ENCODE results near the gene DNAH6. TPM values are rescaled to one million over a fixed set of nuclear protein-coding genes. Genes with fewer than 3 reads are reported as not detected.

DNAH6 gene
- total and polyA plus RNA-seq, 9 of the 15 experiments (the other 6 are each of a cell fraction or from before 2014, with no cell fraction given): 0.01 to 0.04 (median 0.01) TPM; not detected in 5

DNA sequence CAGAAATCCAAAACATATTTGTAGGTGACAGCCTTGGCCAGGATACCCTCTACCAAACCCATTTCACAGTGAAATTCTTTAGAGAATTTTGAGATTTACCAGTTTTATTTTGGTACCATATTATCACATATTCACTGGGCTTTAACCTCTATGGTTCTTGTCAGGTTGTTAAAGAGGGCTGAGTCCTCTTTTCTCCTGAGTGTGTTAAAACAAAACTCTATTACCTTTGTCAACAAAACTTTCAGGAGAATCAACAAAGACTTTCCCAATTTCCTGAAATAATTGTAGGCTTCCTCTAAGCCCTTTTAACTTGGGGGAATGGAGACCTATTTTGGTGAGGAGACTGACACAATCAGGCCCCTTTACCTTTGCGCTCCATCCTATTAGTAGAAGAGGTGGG lies 209.4 kb downstream of the DNAH6 start:
- FAIRE-seq (no peak), ATAC-seq (no peak), DNase-seq (ENCODE audit: extremely low read depth in 1 of 4, low spot score in 3 of 4) (no peak)
- no peak overlapping the region for H3K9ac ChIP-seq (ENCODE audit: insufficient read depth in 1 of 2, low read depth in 2 of 2, low read length in 2 of 2)
- ChIA-PET POLR2A (no interaction called here), CTCF (ENCODE audit: low intra/inter-chr PET ratio) (no interaction called here)
- no peak for TF ChIP-seq PTTG1 (tag; IDR thresholded peaks at IDR 0.05; ENCODE audit: low read depth)
- TF ChIP-seq, protein P1, sequence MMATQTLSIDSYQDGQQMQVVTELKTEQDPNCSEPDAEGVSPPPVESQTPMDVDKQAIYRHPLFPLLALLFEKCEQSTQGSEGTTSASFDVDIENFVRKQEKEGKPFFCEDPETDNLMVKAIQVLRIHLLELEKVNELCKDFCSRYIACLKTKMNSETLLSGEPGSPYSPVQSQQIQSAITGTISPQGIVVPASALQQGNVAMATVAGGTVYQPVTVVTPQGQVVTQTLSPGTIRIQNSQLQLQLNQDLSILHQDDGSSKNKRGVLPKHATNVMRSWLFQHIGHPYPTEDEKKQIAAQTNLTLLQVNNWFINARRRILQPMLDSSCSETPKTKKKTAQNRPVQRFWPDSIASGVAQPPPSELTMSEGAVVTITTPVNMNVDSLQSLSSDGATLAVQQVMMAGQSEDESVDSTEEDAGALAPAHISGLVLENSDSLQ (IDR thresholded peaks at IDR 0.05): no peak
- TF ChIP-seq NFE2 (IDR thresholded peaks at IDR 0.05; ENCODE audit: low read depth): no peak
- TF ChIP-seq, protein P2, sequence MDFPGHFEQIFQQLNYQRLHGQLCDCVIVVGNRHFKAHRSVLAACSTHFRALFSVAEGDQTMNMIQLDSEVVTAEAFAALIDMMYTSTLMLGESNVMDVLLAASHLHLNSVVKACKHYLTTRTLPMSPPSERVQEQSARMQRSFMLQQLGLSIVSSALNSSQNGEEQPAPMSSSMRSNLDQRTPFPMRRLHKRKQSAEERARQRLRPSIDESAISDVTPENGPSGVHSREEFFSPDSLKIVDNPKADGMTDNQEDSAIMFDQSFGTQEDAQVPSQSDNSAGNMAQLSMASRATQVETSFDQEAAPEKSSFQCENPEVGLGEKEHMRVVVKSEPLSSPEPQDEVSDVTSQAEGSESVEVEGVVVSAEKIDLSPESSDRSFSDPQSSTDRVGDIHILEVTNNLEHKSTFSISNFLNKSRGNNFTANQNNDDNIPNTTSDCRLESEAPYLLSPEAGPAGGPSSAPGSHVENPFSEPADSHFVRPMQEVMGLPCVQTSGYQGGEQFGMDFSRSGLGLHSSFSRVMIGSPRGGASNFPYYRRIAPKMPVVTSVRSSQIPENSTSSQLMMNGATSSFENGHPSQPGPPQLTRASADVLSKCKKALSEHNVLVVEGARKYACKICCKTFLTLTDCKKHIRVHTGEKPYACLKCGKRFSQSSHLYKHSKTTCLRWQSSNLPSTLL (IDR thresholded peaks at IDR 0.05): no peak
- TF ChIP-seq ZFX (CRISPR knock-in tag; IDR thresholded peaks at IDR 0.05): no peak
- TF ChIP-seq PCBP1 (IDR thresholded peaks at IDR 0.05; ENCODE audit: low read depth, low read length, poor library complexity, severe bottlenecking): no peak
- no peak for TF ChIP-seq RFX1 (IDR thresholded peaks at IDR 0.05)
- no peak for TF ChIP-seq TOE1 (IDR thresholded peaks at IDR 0.05; ENCODE audit: borderline replicate concordance)
- TF ChIP-seq TOE1 (CRISPR knock-in tag; IDR thresholded peaks at IDR 0.05; ENCODE audit: borderline replicate concordance, low read depth): no peak
- in situ Hi-C loops (cut with MboI) (no loop called here), intact Hi-C loops (cut with micrococcal nuclease) (no loop called here)
- H4K20me1 ChIP-seq (replicated peaks; ENCODE audit: control insufficient read depth, insufficient read depth, low read length): no peaks in the 10 kb centered on the region
- H3K9me1 ChIP-seq (ENCODE audit: control insufficient read depth, insufficient read depth, low read length): no peaks in the 10 kb centered on the region
- H3K36me3 ChIP-seq (ENCODE audit: control insufficient read depth, insufficient read depth, low read length): no peaks in the 10 kb centered on the region
- no peaks in the 10 kb centered on the region for H3K4me1 ChIP-seq (replicated peaks in 1 of 2; ENCODE audit: control insufficient read depth in 2 of 2, insufficient read depth in 2 of 2, low read length in 2 of 2)
- H3K4me3 ChIP-seq: no peak overlapping the region
- H3K4me2 ChIP-seq (ENCODE audit: insufficient read depth, low read length): no peak overlapping the region
- WGBS (ENCODE audit: insufficient coverage, low coverage, missing lambda C conversion rate): 8% methylated on average over 1 of the region's 1 CpG
- H2AFZ ChIP-seq (ENCODE audit: low read depth, low read length): no peak overlapping the region
- no TSS peak for BruUV-seq (replicated peaks)
- H3K27ac ChIP-seq (ENCODE audit: extremely low read depth, low read depth, low read length): no peak overlapping the region
- no peaks in the 10 kb centered on the region for H3K27me3 ChIP-seq (ENCODE audit: control insufficient read depth in 2 of 2, insufficient read depth in 2 of 2, low read length in 2 of 2)
- H3K9me3 ChIP-seq (replicated peaks; ENCODE audit: control insufficient read depth, insufficient read depth, low read depth, low read length): no peaks in the 10 kb centered on the region
- no peaks in the 10 kb centered on the region for H3K79me2 ChIP-seq (ENCODE audit: control insufficient read depth, insufficient read depth, low read length)
